WI38 (cell line): Measurements from ENCODE around the gene RIOK3.

ENCODE experiments used
- H3K4me3 ChIP-seq: 2 replicates; pipeline ENCODE4 v1.5.1; 2011; ENCODE audit warnings: low read depth, mild to moderate bottlenecking, control low read depth, low read length
- CTCF ChIP-seq: IDR thresholded peaks from 2 replicates; pipeline ENCODE4 v1.5.1; 2012; ENCODE audit warnings: low read depth, mild to moderate bottlenecking, control low read depth, low read length

RIOK3 gene

GRCh38 chr18:23437357-23438045 lies 15.6 kb upstream of the RIOK3 start:
- H3K4me3 ChIP-seq: peak overlapping the region; percentile 96
- no peak for TF ChIP-seq CTCF

- peak overlapping the region; percentile 96 for H3K4me3 ChIP-seq
- no peak for TF ChIP-seq CTCF
Observed at GRCh38 chr18:23438046-23438377, 15.1 kb upstream of the RIOK3 start.

- TF ChIP-seq CTCF: no peak
Observed at GRCh38 chr18:23438608-23439366, 14.3 kb upstream of the RIOK3 start.

GRCh38 chr18:23440131-23440530 lies 13.0 kb upstream of the RIOK3 start:
- no peak for TF ChIP-seq CTCF
- no peak overlapping the region for H3K4me3 ChIP-seq

More at GRCh38 chr18:23438608-23439366, 14.3 kb upstream of the RIOK3 start:
- no peak overlapping the region for H3K4me3 ChIP-seq

GRCh38 chr18:23442958-23443357 lies 10.1 kb upstream of the RIOK3 start:
- H3K4me3 ChIP-seq: no peak overlapping the region

GRCh38 chr18:23448291-23448690 lies 4.8 kb upstream of the RIOK3 start:
- no peak overlapping the region for H3K4me3 ChIP-seq
- no peak for TF ChIP-seq CTCF

More at GRCh38 chr18:23442958-23443357, 10.1 kb upstream of the RIOK3 start:
- TF ChIP-seq CTCF: no peak

- H3K4me3 ChIP-seq: no peak overlapping the region
- no peak for TF ChIP-seq CTCF
Observed at GRCh38 chr18:23450022-23450421, 3.1 kb upstream of the RIOK3 start.
